Hepatocyte (in vitro differentiated cells): ENCODE results near the gene VIPR2. TPM values are rescaled to one million over a fixed set of nuclear protein-coding genes. Genes with fewer than 3 reads are reported as not detected.

Experiments used
- DNase-seq: peaks from one replicate; pipeline ENCODE4 v3.0.0-alpha.2; 2016; ENCODE audit warnings: low spot score
- H2AFZ ChIP-seq: fragments of 200-600 bp; sonication (generic); 2 replicates; pipeline ENCODE4 v1.6.0; 2016; ENCODE audit warnings: antibody characterized with exemption, mild to moderate bottlenecking
- H3K27ac ChIP-seq: fragments of 200-600 bp; sonication (generic); 2 replicates; pipeline ENCODE4 v1.5.1; 2016; ENCODE audit warnings: mild to moderate bottlenecking
- H3K27me3 ChIP-seq: fragments of 200-600 bp; sonication (generic); 2 replicates; pipeline ENCODE4 v1.6.1; 2016
- H3K36me3 ChIP-seq: fragments of 200-600 bp; sonication (generic); replicated peaks from 2 replicates; pipeline ENCODE4 v1.5.1; 2016; ENCODE audit warnings: low read depth; ENCODE audit not compliant: insufficient read depth
- H3K4me1 ChIP-seq: fragments of 200-600 bp; sonication (generic); 2 replicates; pipeline ENCODE4 v1.5.1; 2016; ENCODE audit warnings: mild to moderate bottlenecking, moderate library complexity; ENCODE audit not compliant: insufficient read depth
- H3K4me2 ChIP-seq: fragments of 200-600 bp; sonication (generic); 2 replicates; pipeline ENCODE4 v1.6.0; 2016
- H3K4me3 ChIP-seq: fragments of 200-600 bp; sonication (generic); 2 replicates; pipeline ENCODE4 v1.5.1; 2016; ENCODE audit warnings: mild to moderate bottlenecking
- H3K79me2 ChIP-seq: fragments of 200-600 bp; sonication (generic); 2 replicates; pipeline ENCODE4 v1.6.0; 2017; ENCODE audit warnings: mild to moderate bottlenecking
- H3K9me2 ChIP-seq: fragments of 200-600 bp; sonication (generic); replicated peaks from 2 replicates; pipeline ENCODE4 v1.6.0; 2017; ENCODE audit warnings: mild to moderate bottlenecking; ENCODE audit not compliant: insufficient read depth
- H3K9me3 ChIP-seq: fragments of 200-600 bp; sonication (generic); 2 replicates; pipeline ENCODE4 v1.5.1; 2016; ENCODE audit warnings: low read depth, mild to moderate bottlenecking
- H4K20me1 ChIP-seq: fragments of 200-600 bp; sonication (generic); 2 replicates; pipeline ENCODE4 v1.6.0; 2016; ENCODE audit warnings: mild to moderate bottlenecking; ENCODE audit not compliant: insufficient read depth, poor library complexity, severe bottlenecking
- CTCF ChIP-seq: fragments of 200-600 bp; sonication (generic); IDR thresholded peaks from 2 replicates; pipeline ENCODE4 v1.5.1; 2016; ENCODE audit warnings: antibody characterized with exemption, mild to moderate bottlenecking; ENCODE audit not compliant: poor library complexity
- EZH2 ChIP-seq: fragments of 200-600 bp; sonication (generic); IDR thresholded peaks from 2 replicates; pipeline ENCODE4 v1.6.1; 2016; ENCODE audit warnings: antibody characterized with exemption, mild to moderate bottlenecking, borderline replicate concordance
- EZH2phosphoT487 ChIP-seq: fragments of 200-600 bp; sonication (generic); IDR thresholded peaks from one replicate; pipeline ENCODE4 v1.6.1; 2018; ENCODE audit warnings: antibody characterized with exemption, mild to moderate bottlenecking, low read depth, moderate library complexity; ENCODE audit not compliant: unreplicated experiment, severe bottlenecking
- whole genome bisulfite sequencing: methylation state at CpG from one replicate; pipeline ENCODE4 v1.1.6; 2016; ENCODE audit warnings: low lambda C conversion rate; ENCODE audit errors: missing lambda C conversion rate; 5-methylcytosine and 5-hydroxymethylcytosine counted together
- polyA plus RNA-seq: library from polyadenylated mRNA; unstranded; fragments of >200 nt; fragmentation: Nextera tagmentation; extraction: Ambion mirVana; gene quantifications from 2 replicates; pipeline ENCODE4 v1.2.1, GENCODE V29; 2016
- total RNA-seq: library from RNA; depleted of rRNA; stranded (reverse); fragments of >200 nt; gene quantifications from 2 replicates; pipeline ENCODE4 v1.2.3, GENCODE V29; 2014

VIPR2 gene
- total and polyA plus RNA-seq, 2 experiments from 2014 or later, result 2.7 to 3.4 TPM

GRCh38 chr7:159145490-159145855, 806 bp upstream of the VIPR2 start:
- Histone ChIP-seq H3K36me3 (no peaks in the 10 kb centered on the region), H3K9me3 (no peaks in the 10 kb centered on the region), H3K4me2 (peak overlapping the region; percentile 99), H4K20me1 (no peaks in the 10 kb centered on the region), H3K9me2 (no peaks in the 10 kb centered on the region), H3K4me3 (peak overlapping the region; percentile 32), H3K79me2 (no peaks in the 10 kb centered on the region), H2AFZ (peak overlapping the region; percentile 89), H3K4me1 (peaks cover 17% of the 10 kb centered on the region), H3K27ac (no peak overlapping the region), H3K27me3 (peaks cover 35% of the 10 kb centered on the region)
- WGBS, result 14% methylated on average over 30 of the region's 30 CpGs
- no peak for DNase-seq
- no peak for TF ChIP-seq CTCF
- no peak for TF ChIP-seq EZH2phosphoT487

GRCh38 chr7:159143780-159144757, 598 bp downstream of the VIPR2 start:
- TF ChIP-seq CTCF, result no peak
- TF ChIP-seq EZH2phosphoT487, result no peak
- TF ChIP-seq EZH2, result peak; percentile 89
- Histone ChIP-seq H3K79me2 (no peaks in the 10 kb centered on the region), H2AFZ (peak overlapping the region; percentile 51), H3K4me1 (peaks cover 17% of the 10 kb centered on the region), H3K4me3 (peak overlapping the region; percentile 75), H3K27ac (no peak overlapping the region), H3K27me3 (peaks cover 34% of the 10 kb centered on the region), H4K20me1 (no peaks in the 10 kb centered on the region), H3K9me2 (no peaks in the 10 kb centered on the region), H3K4me2 (peak overlapping the region; percentile 99), H3K36me3 (no peaks in the 10 kb centered on the region), H3K9me3 (no peaks in the 10 kb centered on the region)
- peak; percentile 57 for DNase-seq
- 2% methylated on average over 87 of the region's 97 CpGs for WGBS

- Histone ChIP-seq H3K9me3 (no peaks in the 10 kb centered on the region), H2AFZ (no peak overlapping the region), H3K4me1 (peaks cover 17% of the 10 kb centered on the region), H3K4me3 (no peak overlapping the region), H3K36me3 (no peaks in the 10 kb centered on the region), H4K20me1 (no peaks in the 10 kb centered on the region), H3K27me3 (peaks cover 34% of the 10 kb centered on the region), H3K9me2 (no peaks in the 10 kb centered on the region), H3K79me2 (no peaks in the 10 kb centered on the region), H3K27ac (no peak overlapping the region), H3K4me2 (peak overlapping the region; percentile 99)
- WGBS, result 53% methylated on average over 10 of the region's 10 CpGs
- DNase-seq, result no peak
- TF ChIP-seq EZH2, result no peak
- no peak for TF ChIP-seq CTCF
Measured at GRCh38 chr7:159142730-159143129, 1.9 kb downstream of the VIPR2 start.
